ENCODE results near the gene PAWR.
"Not testable (repeated sequence)": the region's sequence is repeated elsewhere in the genome, so short reads cannot be mapped to it uniquely, and the experiment has no call there.

Gene PAWR

GRCh38 chr12:79648881-79649280 lies 41.9 kb downstream of the PAWR start:
- DNase-seq (ENCODE audit: low read depth), result no peak

- DNase-seq (ENCODE audit: low read depth), result not testable (repeated sequence)
These were observed 43.9 kb downstream of the PAWR start for GRCh38 chr12:79646843-79647242.

- no peak for DNase-seq (ENCODE audit: low read depth)
These were observed 45.5 kb downstream of the PAWR start for GRCh38 chr12:79645235-79645630.

GRCh38 chr12:79644274-79645234 lies 46.2 kb downstream of the PAWR start:
- DNase-seq (ENCODE audit: low read depth), result no peak

GRCh38 chr12:79643821-79644220 lies 46.9 kb downstream of the PAWR start:
- no peak for DNase-seq (ENCODE audit: low read depth)

GRCh38 chr12:79638490-79638889 lies 52.3 kb downstream of the PAWR start:
- no peak for DNase-seq (ENCODE audit: low read depth)

GRCh38 chr12:79637093-79637492 lies 53.7 kb downstream of the PAWR start:
- no peak for DNase-seq (ENCODE audit: low read depth)

- no peak for DNase-seq (ENCODE audit: low read depth)
These were observed 55.1 kb downstream of the PAWR start for GRCh38 chr12:79635676-79636075.

GRCh38 chr12:79634957-79635471 lies 55.8 kb downstream of the PAWR start:
- DNase-seq (ENCODE audit: low read depth), result no peak

- no peak for DNase-seq (ENCODE audit: low read depth)
These were observed 61.2 kb downstream of the PAWR start for GRCh38 chr12:79629561-79629960.

- not testable (repeated sequence) for DNase-seq (ENCODE audit: low read depth)
These were observed 64.0 kb downstream of the PAWR start for GRCh38 chr12:79626735-79627134.

GRCh38 chr12:79624378-79624777 lies 66.4 kb downstream of the PAWR start:
- no peak for DNase-seq (ENCODE audit: low read depth)

- no peak for DNase-seq (ENCODE audit: low read depth)
These were observed 70.7 kb downstream of the PAWR start for GRCh38 chr12:79619872-79620562.

- DNase-seq (ENCODE audit: low read depth), result no peak
These were observed 71.8 kb downstream of the PAWR start for GRCh38 chr12:79618848-79619404.

- DNase-seq (ENCODE audit: low read depth), result no peak
These were observed 73.1 kb downstream of the PAWR start for GRCh38 chr12:79617696-79618095.

GRCh38 chr12:79615596-79616560 lies 74.9 kb downstream of the PAWR start:
- no peak for DNase-seq (ENCODE audit: low read depth)

- DNase-seq (ENCODE audit: low read depth), result no peak
These were observed 76.0 kb downstream of the PAWR start for GRCh38 chr12:79614730-79615129.

- DNase-seq (ENCODE audit: low read depth), result no peak
These were observed 88.9 kb downstream of the PAWR start for GRCh38 chr12:79601908-79602307.

- no peak for DNase-seq (ENCODE audit: low read depth)
These were observed 92.9 kb downstream of the PAWR start for GRCh38 chr12:79597910-79598309.

GRCh38 chr12:79596719-79597350 lies 93.9 kb downstream of the PAWR start:
- DNase-seq (ENCODE audit: low read depth), result no peak

GRCh38 chr12:79595273-79595672 lies 95.5 kb downstream of the PAWR start:
- DNase-seq (ENCODE audit: low read depth), result no peak

Data from stimulated activated CD8-positive, alpha-beta memory T cell treated with anti-CD3 and anti-CD28 coated beads, Interleukin-15, amount 100 ng/mL, for 1 hour (primary cell).